Fibroblast of lung (primary cell): Measurements from ENCODE around the gene TMPRSS5. TPM values are rescaled to one million over a fixed set of nuclear protein-coding genes. Genes with fewer than 3 reads are reported as not detected.

ENCODE experiments used
- DNase-seq, 2 donors: peaks; one replicate each; pipeline versions ENCODE4 v3.0.0 to v3.0.0-alpha.2; 2010; ENCODE audit warnings: low read depth in 2 of 2
- H2AFZ ChIP-seq: 2 replicates; pipeline ENCODE4 v1.5.1; 2012; ENCODE audit warnings: low read length, control low read depth, inconsistent platforms
- H3K27ac ChIP-seq: 2 replicates; pipeline ENCODE4 v1.5.1; 2011; ENCODE audit warnings: low read length, control low read depth; ENCODE audit not compliant: insufficient read depth
- H3K27me3 ChIP-seq: 2 replicates; pipeline ENCODE4 v1.5.1; 2011; ENCODE audit warnings: mild to moderate bottlenecking, low read length; ENCODE audit not compliant: control insufficient read depth, insufficient read depth
- H3K36me3 ChIP-seq: 2 replicates; pipeline ENCODE4 v1.5.1; 2011; ENCODE audit warnings: low read length; ENCODE audit not compliant: control insufficient read depth, insufficient read depth
- H3K4me1 ChIP-seq: 2 replicates; pipeline ENCODE4 v1.5.1; 2011; ENCODE audit warnings: low read length; ENCODE audit not compliant: control insufficient read depth, insufficient read depth; ENCODE audit errors: extremely low read depth
- H3K4me2 ChIP-seq: 2 replicates; pipeline ENCODE4 v1.5.1; 2011; ENCODE audit warnings: low read length, control low read depth; ENCODE audit not compliant: insufficient read depth; ENCODE audit errors: extremely low read depth
- H3K4me3 ChIP-seq, 4 experiments: fragments of 200-600 bp in 1 of 4; sonication (generic) in 1 of 4; replicated peaks in 1 of 4; 2 replicates each; pipeline ENCODE4 v1.5.1; 2011 to 2016; ENCODE audit warnings: low read length in 4 of 4, low read depth in 3 of 4, mild to moderate bottlenecking in 3 of 4, control low read depth in 2 of 4, inconsistent platforms in 1 of 4, mixed read lengths in 1 of 4; ENCODE audit not compliant: insufficient read depth in 1 of 4; ENCODE audit errors: control extremely low read depth in 1 of 4
- H3K79me2 ChIP-seq: 2 replicates; pipeline ENCODE4 v1.5.1; 2012; ENCODE audit warnings: mild to moderate bottlenecking, low read length, inconsistent platforms; ENCODE audit not compliant: control insufficient read depth, insufficient read depth
- H3K9ac ChIP-seq: 2 replicates; pipeline ENCODE4 v1.5.1; 2011; ENCODE audit warnings: mild to moderate bottlenecking, low read length, control low read depth; ENCODE audit not compliant: insufficient read depth
- H3K9me3 ChIP-seq: 2 replicates; pipeline ENCODE4 v1.5.1; 2012; ENCODE audit warnings: low read depth, low read length; ENCODE audit not compliant: control insufficient read depth, insufficient read depth
- H4K20me1 ChIP-seq: 2 replicates; pipeline ENCODE4 v1.5.1; 2011; ENCODE audit warnings: low read length; ENCODE audit not compliant: control insufficient read depth, insufficient read depth; ENCODE audit errors: extremely low read depth
- CTCF ChIP-seq, 2 donors: IDR thresholded peaks in 1 of 2; conservative IDR thresholded peaks in 1 of 2; 1 replicate in 1 of 2; 2 replicates in 1 of 2; pipeline ENCODE4 v1.5.1; 2011 to 2012; ENCODE audit warnings: low read length in 2 of 2, control low read depth in 1 of 2, inconsistent platforms in 1 of 2, low read depth in 1 of 2, mild to moderate bottlenecking in 1 of 2
- EZH2 ChIP-seq: IDR thresholded peaks from 2 replicates; pipeline ENCODE4 v1.5.1; 2012; ENCODE audit warnings: low read length, control low read depth, mild to moderate bottlenecking; ENCODE audit errors: missing control alignments
- polyA plus RNA-seq, 2 donors: library from polyadenylated mRNA; depleted of rRNA in 1 of 2; stranded (reverse) in 1 of 2; unstranded in 1 of 2; fragments of >200 nt; gene quantifications; 2 replicates each; pipeline ENCODE4 v1.2.1, GENCODE V29; 2011 to 2012; ENCODE audit warnings: missing spikeins in 1 of 2
- total RNA-seq: library from RNA; depleted of rRNA; stranded (reverse); fragments of >200 nt; gene quantifications from 2 replicates; pipeline ENCODE4 v1.2.1, GENCODE V29; 2014

TMPRSS5 gene
- total and polyA plus RNA-seq, 2 donors (not counting 1 experiment from before 2014, with no cell fraction given), result 0.08 to 0.17 TPM

- Histone ChIP-seq H3K9me3 (no peaks in the 10 kb centered on the region), H3K27ac (no peak overlapping the region), H3K9ac (no peak overlapping the region), H4K20me1 (no peaks in the 10 kb centered on the region), H3K4me1 (no peaks in the 10 kb centered on the region), H3K36me3 (no peaks in the 10 kb centered on the region), H3K27me3 (no peaks in the 10 kb centered on the region), H3K4me3 (no peak overlapping the region), H3K79me2 (no peaks in the 10 kb centered on the region), H3K4me2 (no peak overlapping the region), H2AFZ (no peak overlapping the region)
- no peak for TF ChIP-seq CTCF (conservative IDR thresholded peaks at IDR 0.05 in 1 of 2, IDR thresholded peaks at IDR 0.05 in 1 of 2; ENCODE audit: low read depth in 1 of 2, low read length in 2 of 2)
- no peak for TF ChIP-seq EZH2
- no peak for DNase-seq
Measured at GRCh38 chr11:113666584-113666983, 39.5 kb downstream of the TMPRSS5 start.

- peak in 1 of 2 donors; percentile 43 for DNase-seq
- no peak for TF ChIP-seq EZH2
- no peak for TF ChIP-seq CTCF (conservative IDR thresholded peaks at IDR 0.05 in 1 of 2, IDR thresholded peaks at IDR 0.05 in 1 of 2; ENCODE audit: low read depth in 1 of 2, low read length in 2 of 2)
- H4K20me1 ChIP-seq, result no peaks in the 10 kb centered on the region
- no peak overlapping the region for H3K27ac ChIP-seq
- no peak overlapping the region for H3K4me2 ChIP-seq
- no peak overlapping the region for H2AFZ ChIP-seq
- no peaks in the 10 kb centered on the region for H3K27me3 ChIP-seq
- H3K79me2 ChIP-seq, result no peaks in the 10 kb centered on the region
- no peaks in the 10 kb centered on the region for H3K9me3 ChIP-seq
- H3K4me1 ChIP-seq, result no peaks in the 10 kb centered on the region
- no peak overlapping the region for H3K4me3 ChIP-seq
- H3K9ac ChIP-seq, result no peak overlapping the region
- H3K36me3 ChIP-seq, result no peaks in the 10 kb centered on the region
Measured at GRCh38 chr11:113664981-113665710, 41.0 kb downstream of the TMPRSS5 start.

- Histone ChIP-seq H4K20me1 (no peaks in the 10 kb centered on the region), H3K36me3 (no peaks in the 10 kb centered on the region), H3K4me2 (no peak overlapping the region), H3K4me1 (no peaks in the 10 kb centered on the region), H3K4me3 (no peak overlapping the region), H3K27ac (no peak overlapping the region), H3K27me3 (no peaks in the 10 kb centered on the region), H2AFZ (no peak overlapping the region), H3K9me3 (no peaks in the 10 kb centered on the region), H3K79me2 (no peaks in the 10 kb centered on the region), H3K9ac (no peak overlapping the region)
- TF ChIP-seq EZH2 (no peak), CTCF (conservative IDR thresholded peaks at IDR 0.05 in 1 of 2, IDR thresholded peaks at IDR 0.05 in 1 of 2; ENCODE audit: low read depth in 1 of 2, low read length in 2 of 2) (no peak)
- peak in 1 of 2 donors; percentile 95 for DNase-seq
Measured at GRCh38 chr11:113664069-113664980, 41.8 kb downstream of the TMPRSS5 start.
